ENCODE results near the gene LYSMD2. TPM values are rescaled to one million over a fixed set of nuclear protein-coding genes. Genes with fewer than 3 reads are reported as not detected.

Gene LYSMD2
- total RNA-seq, 4 donors from 2014 or later: 12.7 to 26.4 (median 16.0) TPM

GRCh38 chr15:51702710-51703109 is 34.7 kb downstream of the LYSMD2 start:
- H3K4me3 ChIP-seq: no peak overlapping the region
- no peak for DNase-seq
- TF ChIP-seq POLR2A (IDR thresholded peaks at IDR 0.05) (no peak), CTCF (IDR thresholded peaks at IDR 0.05) (no peak)
- no peak overlapping the region for H3K27ac ChIP-seq
- no peaks in the 10 kb centered on the region for H3K4me1 ChIP-seq
- H3K36me3 ChIP-seq: no peaks in the 10 kb centered on the region
- no peaks in the 10 kb centered on the region for H3K9me3 ChIP-seq
- H3K27me3 ChIP-seq: no peaks in the 10 kb centered on the region

GRCh38 chr15:51699373-51699772 is 38.1 kb downstream of the LYSMD2 start:
- no peak for DNase-seq

GRCh38 chr15:51697163-51697562 is 40.3 kb downstream of the LYSMD2 start:
- no peak overlapping the region for H3K27ac ChIP-seq
- no peak for DNase-seq
- no peaks in the 10 kb centered on the region for H3K36me3 ChIP-seq
- TF ChIP-seq POLR2A (IDR thresholded peaks at IDR 0.05) (no peak), CTCF (IDR thresholded peaks at IDR 0.05) (no peak)
- H3K4me3 ChIP-seq: no peak overlapping the region
- no peaks in the 10 kb centered on the region for H3K27me3 ChIP-seq
- no peaks in the 10 kb centered on the region for H3K9me3 ChIP-seq
- no peaks in the 10 kb centered on the region for H3K4me1 ChIP-seq

More at GRCh38 chr15:51699373-51699772, 38.1 kb downstream of the LYSMD2 start:
- no peak overlapping the region for H3K27ac ChIP-seq
- H3K27me3 ChIP-seq: no peaks in the 10 kb centered on the region
- no peaks in the 10 kb centered on the region for H3K9me3 ChIP-seq
- no peaks in the 10 kb centered on the region for H3K36me3 ChIP-seq
- H3K4me3 ChIP-seq: no peak overlapping the region
- TF ChIP-seq POLR2A (IDR thresholded peaks at IDR 0.05) (no peak), CTCF (IDR thresholded peaks at IDR 0.05) (no peak)
- H3K4me1 ChIP-seq: no peaks in the 10 kb centered on the region

GRCh38 chr15:51696566-51696965 is 40.9 kb downstream of the LYSMD2 start:
- no peak overlapping the region for H3K4me3 ChIP-seq
- H3K9me3 ChIP-seq: no peaks in the 10 kb centered on the region
- no peaks in the 10 kb centered on the region for H3K27me3 ChIP-seq
- no peak for DNase-seq
- no peaks in the 10 kb centered on the region for H3K4me1 ChIP-seq
- H3K36me3 ChIP-seq: no peaks in the 10 kb centered on the region
- H3K27ac ChIP-seq: no peak overlapping the region
- TF ChIP-seq CTCF (IDR thresholded peaks at IDR 0.05) (no peak), POLR2A (IDR thresholded peaks at IDR 0.05) (no peak)

GRCh38 chr15:51692154-51692553 is 45.3 kb downstream of the LYSMD2 start:
- H3K4me3 ChIP-seq: no peak overlapping the region
- no peak overlapping the region for H3K27ac ChIP-seq
- no peak for TF ChIP-seq CTCF (IDR thresholded peaks at IDR 0.05)
- no peak for TF ChIP-seq POLR2A (IDR thresholded peaks at IDR 0.05)
- H3K9me3 ChIP-seq: no peaks in the 10 kb centered on the region
- no peaks in the 10 kb centered on the region for H3K36me3 ChIP-seq
- DNase-seq: no peak
- no peaks in the 10 kb centered on the region for H3K27me3 ChIP-seq
- H3K4me1 ChIP-seq: no peaks in the 10 kb centered on the region

GRCh38 chr15:51688863-51689262 is 48.6 kb downstream of the LYSMD2 start:
- H3K4me3 ChIP-seq: no peak overlapping the region
- no peak for DNase-seq
- H3K36me3 ChIP-seq: no peaks in the 10 kb centered on the region
- TF ChIP-seq CTCF (IDR thresholded peaks at IDR 0.05) (peak in 3 of 6 experiments; percentile 23 to 25 (median 25)), POLR2A (IDR thresholded peaks at IDR 0.05) (no peak)
- H3K4me1 ChIP-seq: no peaks in the 10 kb centered on the region
- H3K27ac ChIP-seq: no peak overlapping the region
- H3K9me3 ChIP-seq: no peaks in the 10 kb centered on the region
- H3K27me3 ChIP-seq: no peaks in the 10 kb centered on the region

Data from Peyer's patch (tissue), 4 donors.